HG02623 (cell line): Measurements from ENCODE around the gene PSMG3.
"Not testable (repeated sequence)": the region's sequence is repeated elsewhere in the genome, so short reads cannot be mapped to it uniquely, and the experiment has no call there.

Experiments used
- ATAC-seq: cut with Tn5 transposase; IDR thresholded peaks from one replicate; pipeline ENCODE4 v1.9.1; 2021; ENCODE audit warnings: moderate library complexity; ENCODE audit not compliant: unreplicated experiment

PSMG3 gene

DNA sequence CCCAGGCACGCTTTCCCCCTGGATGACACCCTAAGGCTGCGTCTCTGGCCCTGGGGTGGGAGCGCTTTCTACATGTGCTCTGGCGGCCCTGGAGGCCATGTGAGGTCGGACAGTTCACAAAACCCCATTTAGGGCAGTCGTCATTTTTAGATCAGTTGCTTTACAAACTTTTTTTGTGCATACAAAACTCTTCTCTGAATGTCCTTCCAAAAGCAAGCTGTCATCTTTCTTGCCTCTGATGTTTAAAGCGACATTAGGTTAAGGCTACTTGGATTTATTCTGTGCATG is 33.4 kb downstream of the PSMG3 start:
- no peak for ATAC-seq

- no peak for ATAC-seq
These were observed 34.0 kb downstream of the PSMG3 start for GRCh38 chr7:1535701-1536454.

- ATAC-seq: no peak
These were observed 34.8 kb downstream of the PSMG3 start for GRCh38 chr7:1535100-1535458.

GRCh38 chr7:1534330-1535099 is 35.3 kb downstream of the PSMG3 start:
- ATAC-seq: no peak

DNA sequence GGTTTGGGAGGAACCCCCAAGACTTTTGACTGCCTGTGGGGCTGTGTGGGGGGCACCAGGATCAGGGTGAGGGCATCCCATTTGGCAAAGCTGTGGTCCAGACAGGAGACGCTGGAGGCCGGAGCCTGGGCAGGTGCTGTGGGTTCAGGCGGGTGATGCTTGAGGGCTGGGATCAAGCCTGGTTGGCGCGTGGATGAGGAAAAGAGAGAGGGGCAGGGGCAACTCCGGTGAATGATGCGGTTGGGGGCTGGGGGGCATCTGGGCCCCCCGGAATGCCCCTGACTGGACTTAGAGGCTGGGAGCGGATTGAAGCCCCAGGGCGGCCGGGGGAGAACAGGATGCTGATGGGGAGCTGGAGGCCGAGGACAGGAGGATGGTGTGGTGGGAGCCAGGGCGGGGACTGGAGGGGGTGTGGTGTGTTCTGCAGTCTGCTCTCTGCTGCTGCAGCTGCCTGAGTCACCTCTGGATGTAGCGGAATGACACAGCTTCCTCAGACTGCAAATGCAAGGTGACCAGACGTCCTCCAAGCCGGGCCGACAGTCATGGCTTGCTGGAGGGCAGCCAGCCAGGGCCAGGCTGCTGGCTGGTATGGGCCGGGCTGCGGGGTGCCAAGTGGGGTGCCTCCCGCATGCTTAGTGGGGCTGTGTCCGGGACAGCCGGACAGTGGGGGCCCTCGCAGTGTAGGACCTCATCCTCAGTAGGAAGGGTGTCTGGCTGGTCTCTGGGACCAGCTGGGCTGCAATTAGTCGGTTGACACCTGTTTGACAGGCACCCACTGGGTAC is 36.1 kb downstream of the PSMG3 start:
- no peak for ATAC-seq

GRCh38 chr7:1533255-1533546 is 36.6 kb downstream of the PSMG3 start:
- no peak for ATAC-seq

DNA sequence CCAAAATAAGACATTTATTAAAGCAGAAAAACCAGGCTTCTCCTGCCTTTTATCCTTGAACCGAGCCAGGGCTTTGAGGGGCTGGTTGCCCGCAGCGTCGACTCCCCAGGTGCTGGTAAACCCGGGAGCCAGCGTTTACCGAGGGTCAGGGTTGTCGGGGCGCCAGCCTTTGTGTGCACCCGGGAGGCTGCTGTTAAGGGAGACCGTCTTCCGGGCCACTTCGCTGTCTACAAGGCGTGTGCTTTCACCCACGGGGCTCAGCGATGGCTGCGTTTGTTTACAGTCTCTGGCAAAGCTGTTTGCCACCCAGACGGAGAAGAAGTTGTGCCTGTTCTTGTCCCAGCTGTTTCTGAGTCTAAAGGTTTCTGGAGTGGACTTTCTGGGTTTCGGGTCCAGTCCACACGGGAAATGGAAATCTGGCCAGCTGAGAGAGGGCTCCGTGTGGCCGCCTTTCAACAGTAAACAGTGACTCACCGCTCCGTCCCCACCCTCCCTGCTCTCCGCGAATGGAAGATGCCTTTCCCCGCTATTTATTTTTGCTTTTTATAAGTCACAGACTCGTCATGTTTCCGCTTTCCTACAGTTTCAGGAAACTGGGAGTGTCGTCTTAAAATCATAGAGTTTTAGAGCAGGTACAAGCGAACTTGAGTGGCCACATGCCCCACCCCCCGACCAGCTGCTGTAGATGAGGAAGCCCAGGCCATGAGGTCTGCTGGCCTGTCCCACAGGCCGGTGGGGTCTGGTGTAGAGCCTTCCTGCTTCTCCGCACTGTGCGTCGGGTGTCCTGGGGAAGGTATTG is 37.2 kb downstream of the PSMG3 start:
- no peak for ATAC-seq

DNA sequence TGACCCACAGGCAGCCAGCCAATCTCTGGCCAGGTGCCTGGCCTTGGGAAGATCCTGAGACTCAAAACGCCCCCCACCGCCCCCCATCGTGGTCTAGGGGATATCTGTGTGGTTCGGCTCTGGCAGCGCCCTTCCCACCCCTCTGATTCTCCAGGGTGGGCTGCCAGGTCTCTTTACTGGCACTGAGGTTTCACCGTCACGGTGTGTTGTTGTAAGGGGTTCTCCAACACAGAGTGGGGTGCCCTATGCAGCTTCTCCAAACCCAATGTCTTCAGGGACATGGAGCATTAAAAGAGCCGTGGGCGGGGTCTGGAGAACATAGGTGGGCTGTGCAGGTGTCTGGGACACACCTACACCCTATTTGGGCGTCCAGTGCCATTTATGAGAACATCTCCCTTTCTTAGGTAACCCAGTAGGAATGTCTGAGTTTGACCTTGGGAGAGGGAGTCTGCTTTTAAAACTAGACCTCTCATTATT is 37.8 kb downstream of the PSMG3 start:
- no peak for ATAC-seq

GRCh38 chr7:1531263-1531978 is 38.4 kb downstream of the PSMG3 start:
- no peak for ATAC-seq

DNA sequence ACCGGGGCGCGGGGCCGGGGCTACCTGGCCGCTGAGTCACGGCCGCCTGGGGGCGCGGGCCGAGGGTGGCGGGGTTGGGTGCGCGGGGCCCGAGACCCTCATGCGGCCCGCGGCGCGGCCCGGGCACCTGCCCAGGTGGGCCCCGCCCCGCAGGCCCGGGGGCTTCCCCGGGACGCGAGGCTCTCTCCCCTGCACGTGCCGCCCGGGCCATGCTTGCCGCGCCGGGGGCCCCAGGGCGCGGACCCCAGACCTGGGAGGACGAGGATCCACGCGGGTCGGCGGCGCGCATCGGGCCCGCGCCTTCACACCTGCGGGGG is 38.9 kb downstream of the PSMG3 start:
- no peak for ATAC-seq

DNA sequence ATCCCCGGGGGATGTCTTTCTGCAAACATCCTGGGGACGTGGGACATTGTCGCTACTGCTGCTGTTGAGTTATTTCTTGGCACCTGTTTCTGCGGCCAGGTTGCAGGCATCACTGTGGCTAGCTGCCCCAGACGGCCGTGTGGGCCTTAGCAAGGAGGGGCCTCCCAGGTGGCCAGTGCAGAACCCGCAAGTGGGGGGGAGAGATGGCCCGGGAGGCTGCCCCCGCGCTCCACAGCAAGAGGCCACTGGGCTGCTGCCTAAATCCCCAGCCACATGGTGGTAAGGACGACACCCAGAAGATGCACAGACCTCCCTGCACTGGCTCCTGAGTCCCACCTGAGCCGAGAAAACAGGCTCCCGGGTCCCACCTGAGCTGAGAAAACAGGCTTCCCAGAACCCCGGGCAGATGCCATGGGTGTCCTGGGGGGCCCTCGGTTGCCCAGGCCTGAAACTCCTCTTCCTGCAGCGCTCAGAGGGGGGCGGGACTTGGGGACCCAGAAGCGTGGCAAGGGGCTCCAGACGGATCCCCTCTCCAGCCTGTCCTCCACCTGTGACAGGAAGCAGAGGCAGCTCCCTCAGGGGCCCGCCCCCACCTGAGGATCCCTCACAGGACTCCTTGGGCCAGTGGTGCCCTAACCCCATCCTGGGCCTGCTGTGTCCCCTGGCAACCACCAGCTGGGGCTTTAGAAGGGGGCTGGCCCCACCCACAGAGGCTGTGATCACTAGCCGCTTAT is 40.3 kb downstream of the PSMG3 start:
- no peak for ATAC-seq

DNA sequence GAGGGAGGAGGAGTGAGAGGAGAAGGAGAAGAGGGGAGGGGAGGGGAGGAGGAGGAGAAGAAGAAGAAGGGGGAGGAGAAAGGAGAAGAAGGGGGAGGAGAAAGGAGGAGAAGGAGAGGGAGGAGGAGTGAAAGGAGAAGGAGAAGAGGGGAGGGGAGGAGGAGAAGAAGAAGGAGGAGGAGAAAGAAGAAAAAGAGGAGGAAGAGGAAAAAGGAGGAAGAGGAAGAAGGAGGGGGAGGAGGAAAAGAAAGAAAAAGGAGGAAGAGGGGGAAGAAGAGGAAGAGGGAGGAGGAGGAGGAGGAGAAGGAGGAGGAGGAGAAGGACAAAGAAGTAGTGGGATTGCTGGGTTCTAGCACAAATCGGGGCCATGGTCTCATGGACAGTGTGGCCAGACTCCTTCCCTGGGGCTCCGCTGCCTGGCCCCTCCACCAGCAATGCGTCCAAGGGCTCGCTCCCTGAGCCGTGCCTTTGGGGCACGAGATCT is 43.5 kb downstream of the PSMG3 start:
- no peak for ATAC-seq

GRCh38 chr7:1525409-1525808 is 44.4 kb downstream of the PSMG3 start:
- no peak for ATAC-seq

DNA sequence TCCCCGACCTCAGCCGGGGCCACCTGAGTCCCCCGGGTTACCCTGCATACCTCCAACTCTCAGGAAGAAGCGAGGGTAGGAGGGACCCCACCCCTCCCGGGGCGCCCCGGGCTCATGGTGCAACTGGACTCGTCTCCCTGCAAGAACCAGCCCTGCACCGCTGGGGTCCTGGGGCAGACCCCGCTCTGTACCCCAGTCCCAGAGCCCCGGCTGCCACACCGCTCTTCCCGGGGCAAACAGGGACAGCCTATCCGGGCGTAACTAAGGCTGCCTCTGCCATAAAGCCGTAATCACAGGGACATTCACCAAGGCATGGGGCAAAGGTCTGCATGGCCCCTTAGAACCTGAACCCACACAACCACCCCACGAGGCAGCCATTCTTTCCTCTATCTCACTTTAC is 46.0 kb downstream of the PSMG3 start:
- no peak for ATAC-seq

DNA sequence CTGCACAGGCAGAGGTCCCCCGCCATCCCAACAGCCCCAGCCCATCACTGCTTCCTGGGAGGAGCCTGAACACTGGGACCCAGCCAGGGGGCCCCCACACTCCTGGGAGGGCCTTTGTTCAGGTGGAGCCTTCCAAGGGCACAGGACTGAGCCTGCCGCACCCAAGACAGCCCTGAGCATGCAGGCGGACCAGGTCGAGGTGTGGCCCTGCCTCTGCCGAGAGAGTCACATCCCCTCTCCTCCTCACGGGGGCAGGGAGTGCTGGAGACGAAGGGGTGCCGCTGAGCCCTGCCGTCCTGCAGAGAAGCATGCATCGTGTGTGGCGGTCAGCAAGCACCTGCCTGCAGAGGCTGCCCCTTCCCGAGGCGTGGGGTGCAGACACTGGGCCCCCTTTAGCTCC is 46.6 kb downstream of the PSMG3 start:
- no peak for ATAC-seq

DNA sequence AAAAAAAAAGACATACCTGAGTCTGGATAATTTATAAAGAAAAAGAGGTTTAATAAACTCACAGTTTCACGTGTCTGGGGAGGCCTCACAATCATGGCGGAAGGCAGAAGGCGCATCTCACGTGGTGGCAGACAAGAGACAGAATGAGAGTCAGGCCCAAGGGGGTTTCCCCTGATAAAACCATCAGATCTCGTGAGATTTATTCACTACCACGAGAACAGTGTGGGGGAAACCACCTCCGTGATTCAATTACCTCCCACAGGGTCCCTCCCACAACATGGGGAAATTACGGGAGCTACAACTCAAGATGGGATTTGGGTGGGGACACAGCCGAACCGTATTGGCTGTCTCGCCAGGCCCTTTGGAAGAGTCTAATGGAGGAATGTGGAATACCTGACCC is 48.4 kb downstream of the PSMG3 start:
- no peak for ATAC-seq

- ATAC-seq: no peak
These were observed 49.1 kb downstream of the PSMG3 start for GRCh38 chr7:1520539-1521234.

- ATAC-seq: not testable (repeated sequence)
These were observed 50.4 kb downstream of the PSMG3 start for GRCh38 chr7:1519322-1519922.
